Brain pericyte (primary cell): ENCODE measurements around the gene HSPA4.
"Not testable (repeated sequence)": the region's sequence is repeated elsewhere in the genome, so short reads cannot be mapped to it uniquely, and the experiment has no call there.

ENCODE experiments used
- DNase-seq: peaks from one replicate; pipeline ENCODE4 v3.0.0-alpha.2; 2012; ENCODE audit warnings: low read depth, low spot score

Gene HSPA4

DNA sequence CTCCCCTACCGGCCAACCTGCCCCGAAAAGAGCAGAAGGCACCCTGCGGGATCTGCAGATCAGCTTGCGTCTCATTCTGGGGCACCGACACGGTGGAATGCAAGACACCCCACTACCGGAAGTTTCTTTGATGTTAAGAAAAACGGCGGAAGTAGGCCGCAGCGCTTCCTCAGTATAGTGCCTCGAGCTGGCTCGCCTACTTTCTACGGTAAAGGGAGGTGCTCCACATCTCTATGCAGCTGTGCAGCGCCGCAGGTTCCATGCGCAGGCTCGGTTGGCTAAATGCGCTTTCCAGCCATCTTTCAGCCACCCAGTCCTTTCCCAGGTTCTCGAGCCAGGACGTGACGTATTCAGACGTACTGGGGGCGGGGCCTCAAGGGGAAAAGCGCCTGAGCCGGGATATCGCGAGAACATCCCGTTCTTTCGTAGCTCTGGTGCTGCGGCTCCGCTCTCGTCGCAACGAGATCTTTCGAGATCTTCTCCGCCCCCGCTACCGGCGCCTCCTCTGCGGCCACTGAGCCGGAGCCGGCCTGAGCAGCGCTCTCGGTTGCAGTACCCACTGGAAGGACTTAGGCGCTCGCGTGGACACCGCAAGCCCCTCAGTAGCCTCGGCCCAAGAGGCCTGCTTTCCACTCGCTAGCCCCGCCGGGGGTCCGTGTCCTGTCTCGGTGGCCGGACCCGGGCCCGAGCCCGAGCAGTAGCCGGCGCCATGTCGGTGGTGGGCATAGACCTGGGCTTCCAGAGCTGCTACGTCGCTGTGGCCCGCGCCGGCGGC, at the start of gene HSPA4:
Gene HSPA4 (plus strand): TSS at position 472 of the 775 bp plus-strand sequence. CDS start 238 bp downstream, at position 710.
- DNase-seq, result peak; percentile 95

DNA sequence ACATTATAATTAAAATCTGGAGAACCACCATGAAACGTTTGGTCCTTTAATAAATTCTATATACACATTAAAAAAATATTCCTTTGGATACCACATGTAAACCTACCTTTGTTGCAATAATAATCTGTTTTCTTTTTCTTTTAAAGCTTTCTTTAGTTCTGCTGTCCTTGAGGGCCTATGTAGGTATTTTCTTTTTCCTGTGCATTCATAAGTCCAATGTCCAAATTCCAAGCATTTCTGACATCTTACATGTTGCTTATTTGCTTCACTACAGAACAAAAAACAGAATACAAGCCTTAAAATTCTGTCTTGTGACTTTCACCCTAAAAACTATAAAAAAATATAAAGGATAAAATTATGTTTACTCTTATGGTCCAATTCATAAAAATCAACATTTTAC, 45.2 kb upstream of the HSPA4 start:
- no peak for DNase-seq

DNA sequence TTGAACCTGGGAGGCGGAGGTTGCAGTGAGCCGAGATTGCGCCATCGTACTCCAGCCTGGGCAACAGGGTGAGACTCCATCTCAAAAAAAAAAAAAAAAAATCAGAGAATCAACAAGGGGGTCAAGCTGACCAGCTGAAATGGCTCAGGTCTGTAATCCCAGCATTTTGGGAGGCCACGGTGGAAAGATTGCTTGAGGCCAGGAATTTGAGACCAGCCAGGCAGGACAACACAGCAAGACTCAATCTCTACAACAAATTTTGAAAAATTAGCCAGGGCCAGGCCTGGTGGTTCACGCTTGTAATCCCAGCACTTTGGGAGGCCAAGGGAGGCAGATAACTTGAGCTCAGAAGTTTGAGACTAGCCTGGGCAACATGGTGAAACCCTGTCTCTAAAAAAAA, 43.4 kb upstream of the HSPA4 start:
- not testable (repeated sequence) for DNase-seq

DNA sequence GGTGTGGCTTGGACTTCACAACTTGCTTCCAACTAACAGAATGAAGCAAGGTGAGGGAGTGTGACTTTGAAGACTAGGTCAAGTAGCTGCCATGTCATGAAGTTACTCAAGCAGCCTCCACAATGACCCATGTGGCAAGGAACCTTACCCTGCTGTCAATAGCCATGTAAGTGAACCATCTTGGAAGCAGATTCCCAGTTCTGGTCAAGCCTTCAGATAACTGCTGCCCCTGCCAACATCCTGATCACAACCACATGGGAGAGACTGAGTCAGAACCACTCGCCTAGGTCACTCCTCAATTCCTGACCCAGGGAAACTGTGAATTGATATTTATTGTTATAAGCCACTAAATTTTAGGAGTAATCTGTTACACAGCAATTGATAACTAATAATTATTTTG, 36.3 kb upstream of the HSPA4 start:
- DNase-seq, result no peak

DNA sequence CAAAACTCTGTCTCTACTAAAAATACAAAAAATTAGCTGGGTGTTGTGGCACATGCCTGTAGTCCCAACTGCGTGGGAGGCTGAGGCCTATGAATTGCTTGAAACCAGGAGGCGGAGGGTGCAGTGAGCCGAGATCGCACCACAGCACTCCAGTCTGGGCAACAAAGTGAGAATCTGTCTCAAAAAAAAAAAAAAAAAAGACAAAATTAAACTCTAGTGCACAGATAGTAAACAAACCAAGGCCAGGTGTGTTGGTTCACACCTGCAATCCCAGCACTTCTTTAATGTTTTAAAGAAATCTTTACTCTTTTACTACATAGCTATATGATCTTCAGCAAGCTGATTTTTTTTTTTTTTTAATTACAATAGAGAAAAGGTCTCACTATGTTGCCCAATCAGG, 33.8 kb upstream of the HSPA4 start:
- DNase-seq, result no peak

DNA sequence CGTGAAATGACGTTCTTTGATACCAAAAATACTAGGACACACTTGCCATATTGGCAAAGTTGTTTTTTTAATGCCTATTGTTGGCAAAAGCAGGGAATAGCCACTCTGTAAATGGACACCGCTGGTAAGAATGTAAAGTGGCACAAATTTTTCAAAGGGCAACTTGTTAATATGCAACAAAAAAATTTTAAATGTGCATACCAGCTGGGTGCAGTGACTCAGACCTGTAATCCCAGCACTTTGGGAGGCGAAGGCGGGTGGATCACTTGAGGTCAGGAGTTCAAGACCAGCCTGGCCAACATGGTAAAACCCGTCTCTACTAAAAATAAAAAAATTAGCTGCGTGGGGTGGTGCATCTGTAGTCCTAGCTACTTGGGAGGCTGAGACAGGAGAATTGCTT, 32.3 kb upstream of the HSPA4 start:
- DNase-seq, result not testable (repeated sequence)

DNA sequence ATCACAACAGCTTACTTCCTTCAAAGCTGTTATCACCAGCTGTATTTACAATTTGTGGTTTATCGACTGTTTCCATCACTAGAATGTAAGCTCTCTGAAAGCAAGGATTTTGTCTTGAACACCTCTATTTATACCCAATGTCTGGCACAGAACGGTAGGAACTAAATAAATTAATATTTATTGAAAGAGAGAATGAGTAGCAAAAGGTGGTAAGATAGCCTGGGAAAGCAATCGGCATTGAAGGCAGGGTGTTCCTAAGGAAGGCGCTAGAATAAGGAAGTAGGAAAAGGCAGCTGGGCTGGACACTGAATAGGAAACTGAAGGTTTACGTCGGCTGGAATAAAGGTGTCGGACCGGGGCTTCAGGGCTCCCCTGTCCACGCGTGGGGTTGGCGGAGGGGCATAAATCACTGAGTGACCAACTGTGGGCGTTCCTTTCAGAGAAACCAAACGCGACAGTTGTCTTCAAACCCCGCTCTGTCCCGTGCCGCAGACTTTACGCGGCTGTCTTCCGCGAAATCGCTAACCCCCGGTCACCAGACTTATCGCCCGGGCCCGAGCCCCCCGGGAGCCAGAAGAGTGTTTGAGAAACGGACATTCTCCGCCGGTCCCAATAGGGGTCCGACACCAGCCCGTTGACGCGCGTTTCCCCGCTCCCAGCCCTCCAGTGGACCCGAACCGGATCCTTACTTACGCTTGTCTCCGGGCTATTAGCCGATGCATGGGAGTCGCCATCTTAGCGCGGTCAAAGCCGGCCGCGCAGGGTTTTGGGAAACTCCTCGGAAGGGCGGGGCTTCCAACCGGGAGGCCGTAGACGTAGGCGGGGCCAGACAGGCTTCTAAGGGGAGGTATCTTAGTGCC, 25.8 kb upstream of the HSPA4 start, which contains the start of gene ZCCHC10:
Gene ZCCHC10 (minus strand): TSS at position 746 of the 860 bp plus-strand sequence. CDS start 12 bp downstream, at position 734.
- DNase-seq, result peak; percentile 76

DNA sequence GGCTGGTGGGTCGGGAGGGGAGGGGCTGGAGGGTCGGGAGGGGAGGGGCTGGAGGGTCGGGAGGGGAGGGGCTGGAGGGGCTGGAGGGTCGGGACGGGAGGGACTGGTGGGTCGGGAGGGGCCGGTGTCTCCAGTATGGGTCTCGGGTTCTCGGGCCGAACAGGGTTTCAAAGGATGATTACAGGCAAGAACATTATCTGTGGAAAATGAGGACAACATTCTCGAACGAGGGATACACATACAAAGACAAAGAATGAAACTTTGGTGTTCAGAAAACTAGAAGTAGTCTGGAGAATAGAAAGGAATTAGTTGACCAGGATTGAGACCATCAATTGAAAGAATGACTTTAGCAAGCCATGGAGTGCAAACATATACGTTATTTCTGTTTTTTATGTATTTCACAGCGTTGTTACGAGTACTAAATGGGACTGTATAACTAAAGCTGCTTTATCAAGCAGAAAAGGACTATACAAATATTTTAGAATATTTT, 25.1 kb upstream of the HSPA4 start:
- no peak for DNase-seq

DNA sequence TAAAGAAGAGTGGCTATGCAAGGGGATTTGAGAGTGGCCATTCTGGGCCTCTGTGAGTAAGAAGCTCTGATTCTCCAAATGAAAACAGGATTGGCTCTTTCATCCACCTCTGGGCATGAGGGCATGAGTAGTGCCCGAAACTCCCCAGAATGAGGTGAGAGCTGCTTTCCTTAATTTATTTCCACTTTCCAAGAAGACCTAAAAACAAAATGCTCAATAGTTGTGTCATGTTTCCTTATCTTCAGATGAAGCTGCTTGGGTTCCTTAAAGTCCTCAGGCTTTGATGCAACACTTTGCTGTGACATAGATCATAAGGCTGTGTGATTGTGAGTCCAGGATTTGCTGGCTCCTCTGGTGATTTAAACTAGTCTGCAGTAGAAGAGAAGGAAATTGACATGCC, 22.4 kb upstream of the HSPA4 start:
- no peak for DNase-seq

DNA sequence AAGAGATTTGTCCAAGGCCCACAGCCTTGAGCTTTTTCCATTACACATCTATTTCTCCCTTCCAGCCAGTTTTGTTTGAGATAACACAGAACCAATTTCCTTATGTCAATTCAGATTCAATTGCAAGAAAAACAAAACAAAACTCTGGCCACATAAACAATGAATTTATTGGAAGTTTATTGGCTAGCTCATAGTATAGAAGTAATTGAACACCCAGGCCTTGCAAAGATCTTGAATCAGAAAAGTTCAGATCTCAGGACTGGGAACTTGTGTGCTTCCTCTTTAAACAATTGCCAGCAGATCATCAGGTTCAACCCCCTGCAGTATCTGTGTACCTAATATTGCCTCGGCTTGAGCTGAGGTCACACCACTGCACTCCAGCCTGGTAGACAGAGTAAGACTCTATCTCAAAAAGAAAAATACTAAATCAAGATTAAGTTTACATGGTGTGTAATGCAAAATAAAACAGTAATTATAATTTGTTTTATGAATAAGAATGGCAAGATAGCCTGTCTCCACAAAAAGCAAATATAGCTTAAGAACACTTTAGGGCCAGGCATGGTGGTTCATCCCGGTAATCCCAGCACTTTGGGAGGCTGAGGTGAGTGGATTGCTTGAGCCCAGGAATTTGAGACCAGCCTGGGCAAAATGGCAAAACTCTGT, 21.3 kb upstream of the HSPA4 start:
- no peak for DNase-seq

DNA sequence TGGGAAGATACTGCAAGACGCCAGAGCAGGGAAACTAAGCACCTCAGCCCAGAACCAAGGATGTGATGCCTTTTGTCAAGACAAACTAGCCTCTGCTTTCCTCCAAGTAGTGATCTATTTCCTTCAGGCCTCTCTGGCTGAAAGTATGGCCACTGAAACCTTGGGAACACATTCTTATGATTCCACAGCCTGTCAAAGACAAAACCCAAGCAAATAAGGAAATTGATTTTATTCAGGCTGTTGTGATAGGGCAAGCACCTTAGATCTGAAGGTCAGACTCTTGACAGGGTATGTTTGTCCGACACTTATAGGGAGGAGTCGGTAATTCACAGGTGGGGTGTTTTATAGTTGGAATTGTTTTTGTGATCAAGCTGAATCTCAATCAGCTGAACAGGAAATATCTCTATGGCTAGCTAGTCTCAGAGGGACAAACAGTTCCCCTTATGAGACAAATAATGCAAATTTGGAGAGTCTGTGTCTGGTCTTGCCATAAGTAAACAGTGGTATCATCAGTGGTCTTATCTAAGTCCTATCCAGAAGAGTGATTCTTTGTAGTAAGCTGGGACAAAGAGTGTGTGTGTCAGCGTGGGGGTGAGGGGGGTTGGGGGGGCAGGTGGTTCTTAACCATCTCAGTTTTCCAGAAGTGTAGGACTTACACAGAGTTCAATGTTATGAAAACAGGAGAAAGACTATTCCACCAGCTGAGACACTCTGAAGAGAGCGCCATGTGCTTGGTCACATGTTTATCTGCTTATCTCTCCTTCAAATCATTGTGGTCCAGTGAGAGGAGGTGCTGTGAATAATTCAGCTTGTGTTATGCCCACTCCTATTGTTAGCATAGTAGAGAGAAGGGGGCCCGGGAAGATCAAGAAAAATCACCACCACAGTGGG, 18.7 kb upstream of the HSPA4 start:
- no peak for DNase-seq

DNA sequence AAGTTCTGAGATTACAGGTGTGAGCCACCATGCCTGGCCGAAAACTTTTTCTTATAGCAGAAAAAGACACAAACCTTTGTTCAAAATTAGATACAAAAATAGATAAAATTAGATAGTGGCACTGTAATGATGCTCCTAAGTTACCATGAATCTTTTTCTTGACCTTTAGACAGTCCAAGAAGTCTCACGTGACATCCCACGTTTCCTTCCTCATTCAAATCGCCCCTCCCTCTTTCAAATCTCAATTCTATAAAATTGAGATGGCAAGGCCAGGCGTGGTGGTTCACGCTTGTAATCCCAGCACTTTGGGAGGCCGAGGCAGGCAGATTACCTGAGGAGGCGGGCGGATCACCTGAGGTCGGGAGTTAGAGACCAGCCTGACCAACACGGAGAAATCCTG, 17.7 kb upstream of the HSPA4 start:
- no peak for DNase-seq

DNA sequence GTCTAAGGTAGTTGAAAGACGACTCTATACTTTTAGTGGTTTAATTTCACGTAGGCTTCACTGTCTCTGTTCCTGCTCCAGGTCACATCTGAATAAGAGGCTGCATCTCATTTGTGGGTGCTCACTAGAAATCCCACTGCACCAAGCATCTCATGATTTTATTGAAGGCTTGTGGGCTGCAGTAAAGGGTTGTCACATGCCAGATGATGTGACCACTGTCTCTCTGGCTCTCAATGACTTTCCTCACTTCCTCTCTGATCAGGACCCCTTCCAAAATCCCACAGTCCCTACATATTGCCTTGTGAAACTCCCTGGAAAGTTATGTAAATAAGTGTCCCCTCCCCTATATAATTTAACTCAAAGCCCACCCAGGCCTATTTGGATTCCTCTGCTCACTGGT, 16.6 kb upstream of the HSPA4 start:
- no peak for DNase-seq

DNA sequence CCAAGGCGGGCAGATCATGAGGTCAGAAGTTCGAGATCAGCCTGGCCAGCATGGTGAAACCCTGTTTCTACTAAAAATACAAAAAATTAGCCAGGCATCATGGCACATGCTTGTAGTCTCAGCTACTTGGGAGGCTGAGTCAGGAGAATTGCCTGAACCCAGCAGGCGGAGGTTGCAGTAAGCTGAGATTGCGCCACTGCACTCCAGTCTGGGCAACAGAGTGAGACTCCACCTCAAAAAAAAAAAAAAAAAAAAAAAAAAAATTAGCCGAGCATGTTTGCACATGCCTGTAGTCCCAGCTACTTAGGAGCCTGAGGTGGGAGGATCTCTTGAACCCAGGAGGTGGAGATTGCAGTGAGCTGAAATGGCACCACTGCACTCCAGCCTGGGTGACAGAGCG, 15.1 kb upstream of the HSPA4 start:
- not testable (repeated sequence) for DNase-seq

DNA sequence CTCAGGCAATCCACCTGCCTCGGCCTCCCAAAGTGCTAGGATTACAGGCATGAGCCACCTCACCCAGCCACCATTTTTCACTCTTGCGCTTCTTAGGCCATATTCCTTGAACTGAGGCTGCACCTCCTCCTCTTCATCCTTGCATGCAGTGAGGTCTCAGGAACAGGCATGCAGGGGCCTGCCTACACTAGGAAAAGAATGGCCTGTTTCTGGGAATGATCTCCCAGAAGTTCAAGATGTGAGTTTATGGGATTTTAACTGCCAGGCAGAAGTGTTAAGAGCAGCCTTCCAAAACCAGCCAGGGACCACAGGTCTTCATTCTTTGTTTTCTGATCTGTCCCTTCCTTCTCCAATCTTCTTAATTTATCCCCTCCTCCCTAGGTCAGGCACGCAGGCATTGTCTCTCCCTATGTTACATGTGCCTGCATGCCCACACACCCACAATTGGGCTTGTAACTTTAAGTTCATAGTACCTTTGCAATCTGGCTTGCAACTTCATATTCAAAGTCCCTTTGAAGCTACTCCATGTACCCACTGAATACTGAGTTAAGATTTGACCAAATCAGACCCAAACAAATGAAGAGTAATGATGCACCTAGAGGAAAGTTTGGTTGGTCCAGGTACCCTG, 10.5 kb upstream of the HSPA4 start:
- no peak for DNase-seq

DNA sequence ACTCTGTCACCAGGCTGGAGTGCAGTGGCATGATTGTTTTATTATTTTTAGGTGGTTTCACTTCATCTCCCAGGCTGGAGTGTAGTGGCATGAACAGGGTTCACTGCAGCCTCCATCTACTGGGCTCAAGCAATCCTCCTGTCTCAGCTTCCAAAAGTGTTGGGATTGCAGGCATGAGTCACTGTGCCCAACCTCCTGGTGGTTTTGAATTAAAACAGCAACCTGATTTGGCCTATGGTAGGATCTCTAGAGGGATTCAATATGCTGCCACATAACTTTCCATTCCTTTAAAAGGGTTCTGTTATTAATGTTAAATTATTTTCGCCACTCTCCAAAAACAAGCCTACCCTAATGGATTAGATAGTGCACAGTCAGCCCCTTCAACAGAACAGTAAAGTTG, 9.9 kb upstream of the HSPA4 start:
- no peak for DNase-seq

DNA sequence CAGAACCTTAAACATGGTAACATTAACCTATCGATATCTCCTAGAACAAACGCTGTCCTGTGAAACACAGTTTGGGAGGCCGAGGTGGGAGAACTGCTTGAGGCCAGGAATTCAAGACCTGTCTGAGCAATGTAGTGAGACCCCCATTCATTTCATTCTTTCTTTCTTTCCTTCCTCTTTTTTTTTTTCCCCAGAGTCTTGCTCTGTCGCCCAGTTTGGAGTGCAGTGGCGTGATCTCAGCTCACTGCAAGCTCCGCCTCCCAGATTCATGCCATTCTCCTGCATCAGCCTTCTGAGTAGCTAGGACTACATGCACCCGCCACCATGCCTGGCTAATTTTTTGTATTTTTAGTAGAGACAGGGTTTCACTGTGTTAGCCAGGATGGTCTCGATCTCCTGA, 5.3 kb upstream of the HSPA4 start:
- not testable (repeated sequence) for DNase-seq

DNA sequence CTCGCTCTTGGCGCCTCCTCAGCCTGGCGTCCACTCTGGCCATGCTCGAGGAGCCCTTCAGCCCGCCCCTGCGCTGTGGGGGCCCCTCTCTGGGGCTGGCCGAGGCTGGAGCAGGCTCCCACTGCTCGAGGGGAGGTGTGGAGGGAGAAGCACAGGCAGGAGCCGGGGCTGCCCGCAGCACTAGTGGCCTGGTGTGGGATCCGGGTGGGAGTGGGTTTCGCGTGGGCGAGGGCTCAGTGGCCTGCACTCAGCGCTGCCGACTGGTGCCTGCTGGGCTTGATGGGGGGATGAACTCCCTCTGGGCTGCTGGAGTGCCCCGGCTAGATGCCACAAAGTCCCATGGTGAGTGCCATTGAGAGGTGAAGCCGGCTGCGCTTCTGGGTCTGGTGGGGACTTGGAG, 4.4 kb upstream of the HSPA4 start:
- no peak for DNase-seq

DNA sequence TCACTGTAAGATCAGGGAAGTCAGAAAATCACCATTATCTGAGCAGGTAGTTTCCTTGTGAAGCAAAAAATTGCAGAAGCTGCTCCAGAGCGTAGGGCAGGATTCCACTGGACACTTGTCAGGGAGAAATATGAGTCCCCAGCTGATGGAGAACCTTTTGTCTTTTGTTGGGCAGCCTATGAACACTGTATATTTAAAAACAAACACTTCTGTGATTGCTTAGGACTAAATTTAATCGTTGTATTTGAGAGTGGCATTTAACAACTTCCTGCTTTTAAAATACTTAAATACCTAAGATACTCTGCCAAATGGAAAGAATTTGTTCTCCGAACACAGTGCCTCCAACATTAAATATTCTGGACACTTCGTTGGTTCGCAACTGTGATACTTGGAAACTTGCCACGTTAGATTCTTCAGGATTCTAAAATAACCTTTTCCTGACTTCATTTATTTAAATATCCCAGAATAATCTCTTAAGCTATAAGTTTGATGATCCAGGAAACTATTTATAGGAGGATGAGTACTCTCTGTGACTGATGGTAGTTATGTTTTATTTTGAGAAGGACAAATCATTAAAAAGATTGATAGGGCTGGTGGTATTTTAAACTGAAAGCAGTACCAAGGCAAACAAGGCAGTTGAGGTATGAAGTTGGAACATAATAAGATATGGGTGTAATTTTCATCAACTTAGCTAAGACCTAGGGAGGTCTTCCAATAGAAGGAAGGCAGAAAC, 2.7 kb upstream of the HSPA4 start:
- DNase-seq, result no peak

DNA sequence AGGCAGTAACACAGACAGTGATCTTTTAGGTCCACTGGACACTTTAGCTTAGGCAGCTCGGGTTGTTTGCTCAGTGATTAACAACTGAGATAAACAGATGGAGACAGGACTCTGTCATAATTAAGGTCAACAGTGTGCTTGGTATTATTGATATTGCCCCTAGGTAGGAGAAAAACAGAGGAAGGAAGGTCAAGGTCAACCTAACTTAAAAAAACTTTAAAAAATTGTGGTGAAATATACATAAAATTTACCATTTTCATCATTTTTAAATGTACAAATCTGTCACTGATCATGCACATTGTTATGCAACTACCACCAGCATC, 2.1 kb upstream of the HSPA4 start:
- DNase-seq, result no peak
